ENCODE measurements around the gene LSM4.

Gene LSM4

DNA sequence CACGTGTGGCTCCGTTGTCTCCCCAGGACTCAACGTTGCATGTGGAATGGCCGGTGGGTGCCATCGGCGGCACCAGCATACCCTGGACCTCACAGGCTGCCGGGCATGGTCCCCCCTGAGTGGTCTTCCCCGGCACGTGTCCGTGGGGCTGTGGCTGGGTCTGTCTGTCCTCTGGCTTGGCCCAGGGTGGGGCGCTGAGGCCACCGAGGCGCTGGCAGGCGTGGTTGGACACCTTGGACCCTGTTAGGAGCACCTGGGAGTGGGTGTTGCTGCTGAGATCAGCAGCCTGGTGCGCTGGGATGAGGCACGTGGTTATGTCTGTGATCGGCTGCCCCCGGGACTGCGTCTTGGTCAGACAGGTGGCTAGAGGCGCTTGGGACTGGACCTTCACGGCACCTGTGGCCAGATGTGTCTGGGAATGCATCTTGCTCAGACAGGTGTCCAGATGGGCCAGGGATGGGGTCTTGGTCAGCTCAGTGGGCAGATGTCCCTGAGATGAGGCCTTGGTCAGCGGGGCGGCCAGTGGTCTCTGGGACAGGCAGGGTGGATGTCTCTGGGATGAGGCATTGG, 57.8 kb downstream of the LSM4 start:
- H4K12ac ChIP-seq (ENCODE audit: low read depth, low read length): no peak overlapping the region
- WGBS (ENCODE audit: extremely low coverage, insufficient coverage, insufficient read length): no CpG with 5 or more reads among the region's 23 CpGs
- H3K79me1 ChIP-seq (ENCODE audit: low read length): no peaks in the 10 kb centered on the region
- no peak for DNase-seq
- no peak overlapping the region for H4K8ac ChIP-seq (ENCODE audit: low read depth, low read length)
- H3K36me3 ChIP-seq (ENCODE audit: control insufficient read depth in 1 of 2, insufficient read depth in 2 of 2, low read length in 2 of 2): peaks cover 32 to 36% of the 10 kb centered on the region in 2 experiments
- no peaks in the 10 kb centered on the region for H3K27me3 ChIP-seq (ENCODE audit: insufficient read depth, low read length)
- no peak overlapping the region for H3K23ac ChIP-seq (ENCODE audit: low read length)
- H3K9ac ChIP-seq (ENCODE audit: low read length): no peak overlapping the region
- no peak overlapping the region for H4K91ac ChIP-seq (ENCODE audit: low read depth, low read length)
- no peak overlapping the region for H3K4me2 ChIP-seq (ENCODE audit: low read length)
- no peak overlapping the region for H2BK5ac ChIP-seq (ENCODE audit: low read depth, low read length, poor library complexity)
- no peak overlapping the region for H3K27ac ChIP-seq (ENCODE audit: low read depth, low read length)
- H3K14ac ChIP-seq (ENCODE audit: low read length): no peak overlapping the region
- H2AK5ac ChIP-seq (ENCODE audit: low read length): no peak overlapping the region
- H3K4me1 ChIP-seq (ENCODE audit: control insufficient read depth in 1 of 2, insufficient read depth in 2 of 2, low read length in 2 of 2): no peaks in the 10 kb centered on the region
- peaks cover 7% of the 10 kb centered on the region for H3K9me3 ChIP-seq (ENCODE audit: insufficient read depth, low read depth, low read length)
- no peak overlapping the region for H2AFZ ChIP-seq (ENCODE audit: insufficient read depth, low read length, poor library complexity)
- H3K4me3 ChIP-seq (ENCODE audit: low read depth, low read length): no peak overlapping the region
- H2BK120ac ChIP-seq (ENCODE audit: insufficient read depth, low read length, poor library complexity): no peak overlapping the region
- H2BK12ac ChIP-seq (ENCODE audit: low read length): no peak overlapping the region
- H3K18ac ChIP-seq (ENCODE audit: low read length): no peak overlapping the region
- no peak overlapping the region for H3K4ac ChIP-seq (ENCODE audit: low read depth, low read length)
- no peaks in the 10 kb centered on the region for H3K79me2 ChIP-seq (ENCODE audit: control insufficient read depth, insufficient read depth, low read length, poor library complexity)

DNA sequence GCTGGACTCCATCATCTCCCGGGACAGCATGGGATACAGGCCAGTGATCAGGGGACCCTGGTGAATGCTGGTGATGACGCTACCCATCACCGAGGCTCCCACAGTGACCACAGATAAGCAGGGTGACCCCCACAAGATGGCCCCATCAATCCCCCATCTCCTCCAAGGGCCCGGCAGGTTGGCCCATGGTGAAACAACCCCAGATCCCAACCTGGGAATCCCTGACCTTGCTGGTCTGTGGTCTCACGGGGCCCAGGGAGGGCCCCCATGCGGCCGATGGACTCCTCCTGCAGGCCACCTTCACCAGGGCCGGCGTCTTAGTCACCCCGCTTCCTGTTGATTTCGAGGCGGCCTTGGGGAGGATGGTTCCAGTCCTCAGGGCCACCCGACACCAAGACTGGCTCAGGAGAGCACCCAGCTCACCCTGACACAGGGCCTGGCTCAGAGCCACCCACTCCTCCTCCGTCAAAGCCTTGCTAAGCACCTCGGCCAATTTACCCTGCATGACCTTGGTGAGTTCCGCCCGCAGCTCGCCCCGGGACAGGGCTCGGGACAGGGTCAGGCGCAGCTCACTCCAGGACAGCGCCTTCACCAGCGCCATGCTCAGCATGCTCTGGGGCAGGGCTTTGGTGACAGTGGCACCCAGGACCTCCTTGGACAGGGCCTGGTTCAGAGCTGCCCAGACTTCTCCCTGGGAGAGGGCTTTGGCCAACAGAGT, 58.6 kb downstream of the LSM4 start:
- Histone ChIP-seq H4K12ac (ENCODE audit: low read depth, low read length) (no peak overlapping the region), H3K4me3 (ENCODE audit: low read depth, low read length) (no peak overlapping the region), H2BK5ac (ENCODE audit: low read depth, low read length, poor library complexity) (no peak overlapping the region), H3K36me3 (ENCODE audit: control insufficient read depth in 1 of 2, insufficient read depth in 2 of 2, low read length in 2 of 2) (peaks cover 32 to 36% of the 10 kb centered on the region in 2 experiments), H3K23ac (ENCODE audit: low read length) (no peak overlapping the region), H3K79me2 (ENCODE audit: control insufficient read depth, insufficient read depth, low read length, poor library complexity) (no peaks in the 10 kb centered on the region), H3K18ac (ENCODE audit: low read length) (no peak overlapping the region), H4K91ac (ENCODE audit: low read depth, low read length) (no peak overlapping the region), H3K4ac (ENCODE audit: low read depth, low read length) (no peak overlapping the region), H3K9ac (ENCODE audit: low read length) (no peak overlapping the region), H3K27ac (ENCODE audit: low read depth, low read length) (no peak overlapping the region), H3K14ac (ENCODE audit: low read length) (no peak overlapping the region), H3K27me3 (ENCODE audit: insufficient read depth, low read length) (no peaks in the 10 kb centered on the region), H3K4me1 (ENCODE audit: control insufficient read depth in 1 of 2, insufficient read depth in 2 of 2, low read length in 2 of 2) (no peaks in the 10 kb centered on the region), H2BK12ac (ENCODE audit: low read length) (no peak overlapping the region), H4K8ac (ENCODE audit: low read depth, low read length) (no peak overlapping the region), H2AFZ (ENCODE audit: insufficient read depth, low read length, poor library complexity) (no peak overlapping the region), H2BK120ac (ENCODE audit: insufficient read depth, low read length, poor library complexity) (no peak overlapping the region), H3K4me2 (ENCODE audit: low read length) (no peak overlapping the region), H3K9me3 (ENCODE audit: insufficient read depth, low read depth, low read length) (peaks cover 7% of the 10 kb centered on the region), H3K79me1 (ENCODE audit: low read length) (no peaks in the 10 kb centered on the region), H2AK5ac (ENCODE audit: low read length) (no peak overlapping the region)
- WGBS (ENCODE audit: extremely low coverage, insufficient coverage, insufficient read length): no CpG with 5 or more reads among the region's 23 CpGs
- no peak for DNase-seq

DNA sequence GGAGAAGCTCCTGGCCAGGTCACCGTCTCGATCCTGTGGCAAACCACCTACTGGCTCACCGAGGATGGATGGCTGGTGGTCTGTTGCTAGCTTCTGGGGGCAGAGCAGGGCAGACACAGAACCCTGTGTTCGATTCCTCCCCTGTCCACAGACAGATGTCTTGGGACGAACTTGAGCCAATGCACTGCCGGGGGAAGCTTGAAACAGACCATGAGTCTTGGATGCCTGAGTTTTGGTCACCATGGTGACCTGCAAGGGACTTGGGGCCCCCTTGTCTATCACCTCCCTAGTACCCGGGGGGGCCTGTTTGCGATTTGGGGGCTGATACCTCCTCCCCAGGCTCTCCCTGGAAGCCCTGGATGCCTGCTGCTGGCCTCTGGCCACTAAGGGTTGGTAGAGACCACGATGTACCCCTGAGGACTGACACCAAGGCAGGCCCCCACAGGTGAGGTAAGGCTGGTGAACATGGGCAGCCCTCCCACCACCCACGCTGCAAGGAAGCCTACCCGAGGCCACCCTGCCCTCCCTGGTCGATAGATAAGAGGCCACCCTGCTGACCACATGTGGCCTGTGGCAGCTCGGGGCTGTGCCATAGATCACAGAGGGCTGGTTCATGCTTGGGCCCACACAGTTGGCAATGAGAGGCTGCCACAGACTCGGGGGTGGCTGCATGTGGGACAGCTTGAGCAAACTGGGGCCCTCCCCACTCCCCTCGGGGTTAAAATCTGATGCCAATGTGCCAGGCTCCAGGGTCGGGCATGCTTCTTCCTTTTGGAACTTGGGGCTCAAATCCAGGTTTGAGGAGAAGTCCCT, 59.3 kb downstream of the LSM4 start:
- Histone ChIP-seq H3K4me3 (ENCODE audit: low read depth, low read length) (no peak overlapping the region), H4K12ac (ENCODE audit: low read depth, low read length) (no peak overlapping the region), H3K27me3 (ENCODE audit: insufficient read depth, low read length) (no peaks in the 10 kb centered on the region), H4K8ac (ENCODE audit: low read depth, low read length) (no peak overlapping the region), H2BK5ac (ENCODE audit: low read depth, low read length, poor library complexity) (no peak overlapping the region), H3K79me2 (ENCODE audit: control insufficient read depth, insufficient read depth, low read length, poor library complexity) (no peaks in the 10 kb centered on the region), H3K9me3 (ENCODE audit: insufficient read depth, low read depth, low read length) (peaks cover 7% of the 10 kb centered on the region), H2AFZ (ENCODE audit: insufficient read depth, low read length, poor library complexity) (no peak overlapping the region), H3K4me1 (ENCODE audit: control insufficient read depth in 1 of 2, insufficient read depth in 2 of 2, low read length in 2 of 2) (no peaks in the 10 kb centered on the region), H4K91ac (ENCODE audit: low read depth, low read length) (no peak overlapping the region), H3K23ac (ENCODE audit: low read length) (no peak overlapping the region), H2BK12ac (ENCODE audit: low read length) (no peak overlapping the region), H3K36me3 (ENCODE audit: control insufficient read depth in 1 of 2, insufficient read depth in 2 of 2, low read length in 2 of 2) (peaks cover 32 to 34% of the 10 kb centered on the region in 2 experiments), H2AK5ac (ENCODE audit: low read length) (no peak overlapping the region), H3K14ac (ENCODE audit: low read length) (no peak overlapping the region), H3K4ac (ENCODE audit: low read depth, low read length) (no peak overlapping the region), H3K9ac (ENCODE audit: low read length) (no peak overlapping the region), H2BK120ac (ENCODE audit: insufficient read depth, low read length, poor library complexity) (no peak overlapping the region), H3K27ac (ENCODE audit: low read depth, low read length) (no peak overlapping the region), H3K18ac (ENCODE audit: low read length) (no peak overlapping the region), H3K79me1 (ENCODE audit: low read length) (no peaks in the 10 kb centered on the region), H3K4me2 (ENCODE audit: low read length) (no peak overlapping the region)
- WGBS (ENCODE audit: extremely low coverage, insufficient coverage, insufficient read length): no CpG with 5 or more reads among the region's 16 CpGs
- DNase-seq: no peak

DNA sequence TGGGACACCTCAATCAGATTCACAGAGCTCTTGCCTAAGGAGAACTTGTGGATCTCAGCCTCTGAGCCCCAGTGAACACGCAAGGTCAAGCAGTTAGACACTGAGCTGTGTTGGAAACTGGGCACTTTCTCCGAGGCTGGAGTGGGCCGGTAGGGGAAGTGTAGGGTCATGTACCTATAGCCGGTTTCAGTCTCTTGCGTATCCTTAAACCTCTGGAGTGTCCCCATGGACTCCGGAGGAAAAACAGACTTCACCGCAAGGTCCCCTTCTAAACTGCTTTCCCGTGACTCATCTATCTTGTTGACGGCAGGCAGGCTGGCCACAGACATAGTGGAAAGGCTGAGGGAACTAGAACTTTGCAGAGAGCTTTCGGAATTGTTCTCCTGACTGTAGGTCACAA, 60.0 kb downstream of the LSM4 start:
- Histone ChIP-seq H3K14ac (ENCODE audit: low read length) (no peak overlapping the region), H2BK12ac (ENCODE audit: low read length) (no peak overlapping the region), H4K12ac (ENCODE audit: low read depth, low read length) (no peak overlapping the region), H3K9me3 (ENCODE audit: insufficient read depth, low read depth, low read length) (peaks cover 7% of the 10 kb centered on the region), H4K8ac (ENCODE audit: low read depth, low read length) (no peak overlapping the region), H3K79me2 (ENCODE audit: control insufficient read depth, insufficient read depth, low read length, poor library complexity) (no peaks in the 10 kb centered on the region), H2BK120ac (ENCODE audit: insufficient read depth, low read length, poor library complexity) (no peak overlapping the region), H3K36me3 (ENCODE audit: control insufficient read depth in 1 of 2, insufficient read depth in 2 of 2, low read length in 2 of 2) (peaks cover 32 to 34% of the 10 kb centered on the region in 2 experiments), H2BK5ac (ENCODE audit: low read depth, low read length, poor library complexity) (no peak overlapping the region), H2AFZ (ENCODE audit: insufficient read depth, low read length, poor library complexity) (no peak overlapping the region), H3K23ac (ENCODE audit: low read length) (no peak overlapping the region), H3K4me1 (ENCODE audit: control insufficient read depth in 1 of 2, insufficient read depth in 2 of 2, low read length in 2 of 2) (no peaks in the 10 kb centered on the region), H3K18ac (ENCODE audit: low read length) (no peak overlapping the region), H3K27me3 (ENCODE audit: insufficient read depth, low read length) (no peaks in the 10 kb centered on the region), H3K9ac (ENCODE audit: low read length) (no peak overlapping the region), H3K27ac (ENCODE audit: low read depth, low read length) (no peak overlapping the region), H4K91ac (ENCODE audit: low read depth, low read length) (no peak overlapping the region), H3K4me2 (ENCODE audit: low read length) (no peak overlapping the region), H2AK5ac (ENCODE audit: low read length) (no peak overlapping the region), H3K4me3 (ENCODE audit: low read depth, low read length) (no peak overlapping the region), H3K4ac (ENCODE audit: low read depth, low read length) (no peak overlapping the region), H3K79me1 (ENCODE audit: low read length) (no peaks in the 10 kb centered on the region)
- no CpG with 5 or more reads among the region's 10 CpGs for WGBS (ENCODE audit: extremely low coverage, insufficient coverage, insufficient read length)
- DNase-seq: no peak

Data from trophoblast cell (in vitro differentiated cells and primary cell).